ENCODE results near the gene EN1.

EN1 gene

DNA sequence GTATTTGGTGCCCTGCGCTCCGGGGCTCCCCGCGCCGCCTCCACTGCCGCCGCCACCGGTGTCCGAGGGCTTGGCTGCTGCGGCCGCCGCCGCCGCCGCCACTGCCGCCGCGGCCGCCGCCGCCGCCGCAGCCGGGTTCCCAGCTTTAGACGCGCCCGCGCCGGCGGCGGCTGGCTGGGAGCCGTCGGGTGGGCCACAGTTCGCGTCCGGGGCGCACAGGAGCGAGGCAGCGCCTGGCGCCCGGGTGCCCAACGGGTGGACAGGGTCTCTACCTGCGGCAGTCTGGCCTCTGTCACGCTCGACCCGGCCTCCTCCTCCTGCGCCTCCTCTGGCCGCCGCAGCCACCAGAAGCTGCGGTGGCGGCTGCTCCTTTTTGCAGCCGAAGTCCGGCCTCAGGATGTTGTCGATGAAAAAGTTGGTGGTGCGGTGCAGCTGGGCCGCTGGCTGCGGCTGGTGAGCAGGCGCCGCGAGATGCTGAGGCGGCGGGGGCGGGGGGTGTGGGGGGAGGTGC, 951 bp downstream of the EN1 start:
- H3K9me3 ChIP-seq (ENCODE audit: severe bottlenecking) = peaks cover 10% of the 10 kb centered on the region
- no peak overlapping the region for H3K4me3 ChIP-seq (ENCODE audit: low read depth, low read length)
- H3K27me3 ChIP-seq (ENCODE audit: insufficient read depth, low read depth, severe bottlenecking) = peaks cover 92% of the 10 kb centered on the region
- TF ChIP-seq CTCF (IDR thresholded peaks at IDR 0.05; ENCODE audit: low read depth, low read length) = no peak
- no peaks in the 10 kb centered on the region for H3K36me3 ChIP-seq
- no peak for DNase-seq
- no peak overlapping the region for H3K27ac ChIP-seq

DNA sequence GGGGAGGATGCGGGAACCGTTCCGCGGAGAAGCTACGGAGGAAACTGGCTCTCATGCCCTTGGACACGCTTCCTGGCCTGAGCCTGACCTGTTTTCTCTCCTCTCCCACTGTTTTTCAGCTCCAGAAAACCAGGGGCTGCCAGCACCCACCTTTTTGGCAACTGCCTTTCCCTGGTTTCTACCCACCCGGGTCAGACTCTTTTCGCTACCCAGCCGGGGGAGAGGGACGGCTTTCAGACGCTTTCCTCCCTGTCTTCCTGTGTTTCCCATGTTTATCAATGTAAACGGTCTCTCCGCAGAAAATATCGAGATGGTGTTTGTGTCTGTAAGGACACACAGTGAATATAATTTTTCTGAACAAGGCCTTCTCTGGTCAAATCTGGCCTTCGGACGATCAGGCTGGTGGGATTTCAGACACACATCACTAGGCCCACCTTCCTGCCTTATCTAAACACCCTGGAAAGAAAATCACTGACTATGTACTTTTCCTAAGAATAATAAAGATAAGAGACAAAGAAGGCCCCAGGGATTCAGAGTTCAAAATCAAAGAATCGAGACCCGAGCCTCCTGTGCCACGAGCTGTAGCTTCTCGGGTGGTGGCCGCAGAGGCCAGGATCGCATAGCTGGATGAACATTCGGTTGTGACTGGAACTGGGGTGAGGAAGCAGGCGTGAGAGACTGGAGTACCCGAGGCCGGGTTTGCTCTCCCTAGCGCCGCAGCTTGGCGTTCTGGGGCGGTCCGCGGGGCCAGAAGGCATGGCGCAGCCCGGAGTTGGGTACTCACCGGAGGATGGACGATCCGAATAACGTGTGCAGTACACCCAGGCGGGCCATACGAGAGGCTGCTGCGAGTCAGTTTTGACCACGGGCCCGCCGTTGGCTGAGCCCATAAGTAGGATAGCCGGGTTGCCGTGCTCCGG, 1.7 kb downstream of the EN1 start:
- no peak overlapping the region for H3K4me3 ChIP-seq (ENCODE audit: low read depth, low read length)
- no peaks in the 10 kb centered on the region for H3K36me3 ChIP-seq
- DNase-seq = no peak
- no peak overlapping the region for H3K27ac ChIP-seq
- peaks cover 92% of the 10 kb centered on the region for H3K27me3 ChIP-seq (ENCODE audit: insufficient read depth, low read depth, severe bottlenecking)
- peaks cover 10% of the 10 kb centered on the region for H3K9me3 ChIP-seq (ENCODE audit: severe bottlenecking)
- no peak for TF ChIP-seq CTCF (IDR thresholded peaks at IDR 0.05; ENCODE audit: low read depth, low read length)

GRCh38 chr2:118845005-118845521, 2.4 kb downstream of the EN1 start:
- H3K9me3 ChIP-seq (ENCODE audit: severe bottlenecking) = peaks cover 10% of the 10 kb centered on the region
- peaks cover 92% of the 10 kb centered on the region for H3K27me3 ChIP-seq (ENCODE audit: insufficient read depth, low read depth, severe bottlenecking)
- TF ChIP-seq CTCF (IDR thresholded peaks at IDR 0.05; ENCODE audit: low read depth, low read length) = no peak
- DNase-seq = no peak
- no peak overlapping the region for H3K27ac ChIP-seq
- no peak overlapping the region for H3K4me3 ChIP-seq (ENCODE audit: low read depth, low read length)
- no peaks in the 10 kb centered on the region for H3K36me3 ChIP-seq

- H3K27me3 ChIP-seq (ENCODE audit: insufficient read depth, low read depth, severe bottlenecking) = peaks cover 92% of the 10 kb centered on the region
- TF ChIP-seq CTCF (IDR thresholded peaks at IDR 0.05; ENCODE audit: low read depth, low read length) = no peak
- H3K36me3 ChIP-seq = no peaks in the 10 kb centered on the region
- no peak overlapping the region for H3K27ac ChIP-seq
- no peak overlapping the region for H3K4me3 ChIP-seq (ENCODE audit: low read depth, low read length)
- H3K9me3 ChIP-seq (ENCODE audit: severe bottlenecking) = peaks cover 10% of the 10 kb centered on the region
- no peak for DNase-seq
These were observed 3.0 kb downstream of the EN1 start for GRCh38 chr2:118844261-118845004.

DNA sequence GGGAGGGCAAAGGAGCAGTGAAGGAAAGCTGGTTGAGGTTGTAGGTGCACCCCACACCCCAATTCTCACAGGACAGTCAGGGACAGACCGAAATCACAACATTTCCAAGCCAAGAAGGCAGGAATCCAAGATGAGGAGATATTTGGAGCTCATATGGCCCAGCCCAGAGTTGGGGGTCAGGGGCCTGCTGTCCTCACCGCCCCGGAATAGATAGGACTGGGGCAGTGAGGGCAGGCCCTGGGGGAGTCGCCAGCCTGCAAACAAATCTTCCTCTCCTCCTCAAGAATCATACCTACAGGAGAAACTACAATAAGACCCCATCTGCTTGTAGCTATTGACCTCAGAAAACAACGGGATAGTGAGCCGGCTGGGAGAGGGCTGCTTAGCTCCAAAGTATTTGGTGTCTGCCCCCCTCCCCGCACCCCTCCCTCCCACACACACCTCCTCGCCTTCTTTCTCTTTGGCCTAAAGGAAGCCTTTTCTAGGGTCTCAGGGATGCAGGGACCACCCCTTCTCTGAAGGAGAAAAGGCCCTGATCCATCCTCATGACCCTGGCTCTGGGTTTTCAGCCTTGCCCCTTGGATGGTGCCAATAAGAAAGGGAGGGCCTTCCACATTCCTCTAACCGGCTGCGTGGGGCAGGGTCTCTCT, 3.8 kb downstream of the EN1 start:
- peaks cover 92% of the 10 kb centered on the region for H3K27me3 ChIP-seq (ENCODE audit: insufficient read depth, low read depth, severe bottlenecking)
- no peak for TF ChIP-seq CTCF (IDR thresholded peaks at IDR 0.05; ENCODE audit: low read depth, low read length)
- H3K9me3 ChIP-seq (ENCODE audit: severe bottlenecking) = peaks cover 10% of the 10 kb centered on the region
- H3K27ac ChIP-seq = no peak overlapping the region
- H3K4me3 ChIP-seq (ENCODE audit: low read depth, low read length) = no peak overlapping the region
- no peaks in the 10 kb centered on the region for H3K36me3 ChIP-seq
- no peak for DNase-seq
